ENCODE measurements around the gene TLX2. TPM values are rescaled to one million over a fixed set of nuclear protein-coding genes. Genes with fewer than 3 reads are reported as not detected.
"Not testable (repeated sequence)": the region's sequence is repeated elsewhere in the genome, so short reads cannot be mapped to it uniquely, and the experiment has no call there.

The TLX2 gene
- total RNA-seq, 1 experiment from 2014 or later: 2.5 TPM

- H3K4me2 ChIP-seq (ENCODE audit: low read depth, low read length, poor library complexity, severe bottlenecking): peak overlapping the region; percentile 88
- no peak overlapping the region for H2AFZ ChIP-seq (ENCODE audit: low read length)
- peaks cover 29% of the 10 kb centered on the region for H3K4me1 ChIP-seq (ENCODE audit: low read length)
- H3K79me2 ChIP-seq (ENCODE audit: low read length): peaks cover 49% of the 10 kb centered on the region
- no peaks in the 10 kb centered on the region for H3K27me3 ChIP-seq (ENCODE audit: low read length)
- no peaks in the 10 kb centered on the region for H4K20me1 ChIP-seq (ENCODE audit: insufficient read depth, low read depth, low read length)
- peak overlapping the region; percentile 97 for H3K4me3 ChIP-seq (ENCODE audit: low read length)
- peak overlapping the region; percentile 85 for H3K9ac ChIP-seq (ENCODE audit: low read length)
- peaks cover 8% of the 10 kb centered on the region; the same call in 1 of the 2 replicates for H3K36me3 ChIP-seq (ENCODE audit: insufficient read depth, low read length)
- no peaks in the 10 kb centered on the region for H3K9me3 ChIP-seq (ENCODE audit: low read length)
- H3K9me2 ChIP-seq (replicated peaks; ENCODE audit: insufficient read depth, low read length): no peaks in the 10 kb centered on the region
- no peak for DNase-seq
- peak overlapping the region; percentile 72; the same call in 1 of the 2 replicates for H3K27ac ChIP-seq (ENCODE audit: low read length)
These were observed 32.8 kb upstream of the TLX2 start for GRCh38 chr2:74481431-74481830.

DNA sequence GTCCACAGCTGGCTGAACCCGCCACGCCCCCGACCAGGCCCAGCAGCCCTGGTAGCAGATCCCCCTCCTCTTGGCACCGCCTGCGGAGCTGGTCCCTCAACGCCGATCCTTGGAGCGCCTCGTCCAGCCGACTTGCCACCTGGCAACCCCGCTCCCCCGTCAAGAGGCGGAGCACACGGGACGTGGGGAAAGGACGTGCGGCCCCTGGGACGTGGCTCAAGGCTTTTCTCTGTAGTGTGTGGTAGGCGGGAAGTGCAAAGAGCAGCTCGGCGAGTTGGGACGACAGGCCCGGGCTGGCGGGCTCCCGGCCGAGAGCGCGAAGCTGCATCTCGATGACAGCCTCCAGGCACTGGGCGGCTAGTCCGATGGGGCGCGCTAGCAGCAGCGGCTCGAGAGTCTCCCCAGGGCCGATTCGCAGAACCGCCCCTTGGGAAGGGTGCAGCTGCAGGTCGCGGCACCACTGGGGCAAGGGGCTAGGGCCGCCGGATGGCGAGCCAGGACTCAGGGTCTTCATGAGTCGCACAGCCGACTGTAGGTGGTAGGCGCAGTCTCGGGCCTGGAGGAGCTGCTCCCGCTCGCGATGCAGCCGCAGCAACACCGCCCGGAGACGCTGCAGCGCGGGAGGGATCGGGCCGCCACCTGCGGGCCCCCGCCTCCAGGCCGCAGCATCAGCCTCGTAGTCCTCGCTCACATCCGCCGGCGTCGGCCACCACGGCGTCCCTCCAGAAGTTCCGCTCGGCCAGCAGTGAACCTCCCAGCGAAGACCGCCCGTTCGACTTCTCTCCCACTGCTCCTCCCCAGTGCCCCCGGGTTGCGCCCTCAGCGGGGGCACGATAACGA is 32.1 kb upstream of the TLX2 start:
- Histone ChIP-seq H3K27ac (ENCODE audit: low read length) (peak overlapping the region; percentile 72), H3K79me2 (ENCODE audit: low read length) (peaks cover 52% of the 10 kb centered on the region), H3K4me2 (ENCODE audit: low read depth, low read length, poor library complexity, severe bottlenecking) (peak overlapping the region; percentile 88), H3K4me1 (ENCODE audit: low read length) (peaks cover 29% of the 10 kb centered on the region), H3K36me3 (ENCODE audit: insufficient read depth, low read length) (peaks cover 8% of the 10 kb centered on the region; the same call in 1 of the 2 replicates), H2AFZ (ENCODE audit: low read length) (peak overlapping the region; percentile 85; the same call in 1 of the 2 replicates), H4K20me1 (ENCODE audit: insufficient read depth, low read depth, low read length) (no peaks in the 10 kb centered on the region), H3K9ac (ENCODE audit: low read length) (peak overlapping the region; percentile 85), H3K4me3 (ENCODE audit: low read length) (peak overlapping the region; percentile 97), H3K9me2 (replicated peaks; ENCODE audit: insufficient read depth, low read length) (no peaks in the 10 kb centered on the region), H3K9me3 (ENCODE audit: low read length) (no peaks in the 10 kb centered on the region), H3K27me3 (ENCODE audit: low read length) (no peaks in the 10 kb centered on the region)
- DNase-seq: peak; percentile 91

- peak within 1 kb of the TSS; percentile 85 for H2AFZ ChIP-seq (ENCODE audit: low read length)
These were observed 31.2 kb upstream of the TLX2 start, which contains the start of the genes CCDC142 and TTC31 for GRCh38 chr2:74482801-74483674. TSS of gene CCDC142 (minus strand) at chr2:74482998. CDS start at chr2:74482837, 161 bp downstream. TSS of gene TTC31 (plus strand) at chr2:74483081. CDS start at chr2:74483096, 15 bp downstream.

DNA sequence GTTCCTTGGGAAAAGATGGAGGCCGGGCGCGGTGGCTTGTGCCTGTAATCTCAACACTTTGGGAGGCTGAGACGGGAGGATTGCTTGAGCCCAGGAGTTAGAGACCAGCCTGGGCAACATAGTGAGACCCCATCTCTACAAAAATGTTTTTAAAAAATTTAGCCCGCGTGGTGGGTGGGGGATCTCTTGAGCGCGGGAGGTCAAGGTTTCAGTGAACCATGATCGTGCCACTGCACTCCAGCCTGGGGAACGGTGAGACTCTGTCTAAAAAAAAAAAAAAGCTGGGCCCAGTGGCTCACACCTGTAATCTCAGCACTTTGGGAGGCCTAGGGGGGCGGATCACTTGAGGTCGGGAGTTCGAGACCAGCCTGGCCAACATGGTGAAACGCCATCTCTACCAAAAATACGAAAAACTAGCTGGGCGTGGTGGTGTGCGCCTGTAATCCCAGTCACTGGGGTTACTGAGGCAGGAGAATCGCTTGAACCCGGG is 30.5 kb upstream of the TLX2 start:
- peaks cover 11% of the 10 kb centered on the region; the same call in 1 of the 2 replicates for H3K36me3 ChIP-seq (ENCODE audit: insufficient read depth, low read length)
- H3K4me2 ChIP-seq (ENCODE audit: low read depth, low read length, poor library complexity, severe bottlenecking): peak overlapping the region; percentile 88
- peaks cover 29% of the 10 kb centered on the region for H3K4me1 ChIP-seq (ENCODE audit: low read length)
- H3K79me2 ChIP-seq (ENCODE audit: low read length): peaks cover 56% of the 10 kb centered on the region
- peak overlapping the region; percentile 97 for H3K4me3 ChIP-seq (ENCODE audit: low read length)
- DNase-seq; H3K9me3 ChIP-seq (ENCODE audit: low read length); H3K9me2 ChIP-seq (replicated peaks; ENCODE audit: insufficient read depth, low read length); H4K20me1 ChIP-seq (ENCODE audit: insufficient read depth, low read depth, low read length); H3K27me3 ChIP-seq (ENCODE audit: low read length): not testable (repeated sequence)
- H3K9ac ChIP-seq (ENCODE audit: low read length): peak overlapping the region; percentile 85
- H3K27ac ChIP-seq (ENCODE audit: low read length): peak overlapping the region; percentile 72; the same call in 1 of the 2 replicates
- 0 out of 2 replicates have a peak overlapping the region, but pooled peaks have one; percentile 85 for H2AFZ ChIP-seq (ENCODE audit: low read length)

More at GRCh38 chr2:74482801-74483674, 31.2 kb upstream of the TLX2 start, which contains the start of the genes CCDC142 and TTC31:
- no peaks in the 10 kb centered on the region for H4K20me1 ChIP-seq (ENCODE audit: insufficient read depth, low read depth, low read length)
- H3K36me3 ChIP-seq (ENCODE audit: insufficient read depth, low read length): peaks cover 8% of the 10 kb centered on the region; the same call in 1 of the 2 replicates
- peak within 1 kb of the TSS; percentile 88 for H3K4me2 ChIP-seq (ENCODE audit: low read depth, low read length, poor library complexity, severe bottlenecking)
- H3K27ac ChIP-seq (ENCODE audit: low read length): peak within 1 kb of the TSS; percentile 72
- peak within 1 kb of the TSS; percentile 85 for H3K9ac ChIP-seq (ENCODE audit: low read length)
- H3K27me3 ChIP-seq (ENCODE audit: low read length): no peaks in the 10 kb centered on the region
- no peaks in the 10 kb centered on the region for H3K9me2 ChIP-seq (replicated peaks; ENCODE audit: insufficient read depth, low read length)
- H3K9me3 ChIP-seq (ENCODE audit: low read length): no peaks in the 10 kb centered on the region
- H3K79me2 ChIP-seq (ENCODE audit: low read length): peaks cover 54% of the 10 kb centered on the region
- H3K4me1 ChIP-seq (ENCODE audit: low read length): peaks cover 29% of the 10 kb centered on the region
- peak within 1 kb of the TSS; percentile 97 for H3K4me3 ChIP-seq (ENCODE audit: low read length)
- peak; percentile 98 for DNase-seq

DNA sequence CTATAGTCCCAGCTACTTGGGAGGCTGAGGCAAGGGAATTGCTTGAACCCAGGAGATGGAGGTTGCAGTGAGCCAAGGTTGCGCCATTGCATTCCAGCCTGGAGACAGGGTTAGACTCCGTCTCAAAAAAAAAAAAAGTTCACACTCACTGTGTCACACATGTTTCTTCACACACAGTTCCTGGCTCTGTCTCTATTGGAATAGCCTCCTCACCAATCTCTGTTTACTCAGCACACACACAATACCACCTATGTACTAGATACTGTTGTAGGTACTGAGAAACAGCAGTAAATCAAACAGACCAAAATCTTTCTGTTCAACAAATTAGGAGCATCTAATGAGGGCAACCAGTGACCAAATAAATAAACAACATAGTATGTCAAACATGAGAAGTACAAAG is 28.1 kb upstream of the TLX2 start:
- Histone ChIP-seq H3K36me3 (ENCODE audit: insufficient read depth, low read length) (peaks cover 3% of the 10 kb centered on the region; the same call in 1 of the 2 replicates), H2AFZ (ENCODE audit: low read length) (no peak overlapping the region), H3K9ac (ENCODE audit: low read length) (no peak overlapping the region), H3K4me1 (ENCODE audit: low read length) (peaks cover 18% of the 10 kb centered on the region), H4K20me1 (ENCODE audit: insufficient read depth, low read depth, low read length) (no peaks in the 10 kb centered on the region), H3K4me2 (ENCODE audit: low read depth, low read length, poor library complexity, severe bottlenecking) (no peak overlapping the region), H3K27ac (ENCODE audit: low read length) (no peak overlapping the region), H3K4me3 (ENCODE audit: low read length) (no peak overlapping the region), H3K9me3 (ENCODE audit: low read length) (no peaks in the 10 kb centered on the region), H3K27me3 (ENCODE audit: low read length) (no peaks in the 10 kb centered on the region), H3K9me2 (replicated peaks; ENCODE audit: insufficient read depth, low read length) (no peaks in the 10 kb centered on the region), H3K79me2 (ENCODE audit: low read length) (peaks cover 40% of the 10 kb centered on the region)
- no peak for DNase-seq

DNA sequence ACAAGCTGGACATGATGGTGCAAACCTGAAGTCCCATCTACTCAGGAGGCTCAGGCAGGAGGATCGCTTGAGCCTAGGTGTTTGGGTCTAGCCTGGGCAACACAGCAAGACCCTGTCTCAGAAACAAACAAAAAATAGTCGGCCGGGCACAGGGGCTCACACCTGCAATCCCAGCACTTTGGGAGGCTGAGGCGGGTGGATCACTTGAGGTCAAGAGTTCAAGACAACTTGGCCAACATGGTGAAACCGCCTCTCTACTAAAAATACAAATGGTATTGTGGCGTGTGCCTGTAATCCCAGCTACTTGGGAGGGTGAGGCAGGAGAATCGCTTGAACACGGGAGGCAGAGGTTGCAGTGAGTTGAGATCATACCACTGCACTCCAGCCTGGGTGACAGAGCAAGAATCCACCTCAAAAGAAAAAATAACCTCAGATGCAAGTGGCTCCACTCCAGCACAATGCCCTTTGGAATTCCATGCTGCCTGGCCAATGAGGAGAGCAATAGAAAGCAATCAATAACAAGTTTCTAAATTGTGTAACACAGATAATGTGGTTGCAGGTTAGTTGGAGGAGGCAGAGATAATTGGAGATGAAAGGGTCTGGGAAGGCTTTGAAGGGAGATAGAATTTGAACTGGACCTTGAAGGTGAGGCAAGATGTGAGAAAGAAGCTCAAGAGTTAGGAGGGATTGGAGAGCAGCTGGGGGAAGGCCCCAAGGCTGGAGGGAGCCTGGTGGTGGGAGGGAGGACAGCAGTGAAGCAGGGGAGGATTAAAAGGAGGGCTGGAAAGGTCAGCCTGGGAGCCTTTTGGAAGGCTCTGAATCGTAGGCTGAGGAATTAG is 25.4 kb upstream of the TLX2 start:
- Histone ChIP-seq H3K4me1 (ENCODE audit: low read length) (peaks cover 4% of the 10 kb centered on the region), H3K4me3 (ENCODE audit: low read length) (no peak overlapping the region), H3K79me2 (ENCODE audit: low read length) (peaks cover 20% of the 10 kb centered on the region), H3K36me3 (ENCODE audit: insufficient read depth, low read length) (peaks cover 21% of the 10 kb centered on the region; the same call in 1 of the 2 replicates), H2AFZ (ENCODE audit: low read length) (no peak overlapping the region), H3K9ac (ENCODE audit: low read length) (no peak overlapping the region), H3K9me3 (ENCODE audit: low read length) (no peaks in the 10 kb centered on the region), H3K4me2 (ENCODE audit: low read depth, low read length, poor library complexity, severe bottlenecking) (no peak overlapping the region), H3K9me2 (replicated peaks; ENCODE audit: insufficient read depth, low read length) (no peaks in the 10 kb centered on the region), H3K27ac (ENCODE audit: low read length) (no peak overlapping the region), H4K20me1 (ENCODE audit: insufficient read depth, low read depth, low read length) (no peaks in the 10 kb centered on the region), H3K27me3 (ENCODE audit: low read length) (no peaks in the 10 kb centered on the region)
- DNase-seq: no peak

- H3K4me2 ChIP-seq (ENCODE audit: low read depth, low read length, poor library complexity, severe bottlenecking): no peak overlapping the region
- H3K36me3 ChIP-seq (ENCODE audit: insufficient read depth, low read length): peaks cover 25% of the 10 kb centered on the region; the same call in 1 of the 2 replicates
- H3K4me1 ChIP-seq (ENCODE audit: low read length): no peaks in the 10 kb centered on the region
- no peaks in the 10 kb centered on the region for H3K9me2 ChIP-seq (replicated peaks; ENCODE audit: insufficient read depth, low read length)
- no peaks in the 10 kb centered on the region for H4K20me1 ChIP-seq (ENCODE audit: insufficient read depth, low read depth, low read length)
- H3K27me3 ChIP-seq (ENCODE audit: low read length): no peaks in the 10 kb centered on the region
- no peak overlapping the region for H3K4me3 ChIP-seq (ENCODE audit: low read length)
- peaks cover 11% of the 10 kb centered on the region; the same call in 1 of the 2 replicates for H3K79me2 ChIP-seq (ENCODE audit: low read length)
- no peaks in the 10 kb centered on the region for H3K9me3 ChIP-seq (ENCODE audit: low read length)
- H2AFZ ChIP-seq (ENCODE audit: low read length): no peak overlapping the region
- no peak overlapping the region for H3K9ac ChIP-seq (ENCODE audit: low read length)
- no peak overlapping the region for H3K27ac ChIP-seq (ENCODE audit: low read length)
- no peak for DNase-seq
These were observed 24.3 kb upstream of the TLX2 start for GRCh38 chr2:74489906-74490305.
